GM21515 (cell line): Measurements from ENCODE around the gene SPATS2.
"Not testable (repeated sequence)": the region's sequence is repeated elsewhere in the genome, so short reads cannot be mapped to it uniquely, and the experiment has no call there.

ENCODE experiments used
- ATAC-seq: cut with Tn5 transposase; IDR thresholded peaks from one replicate; pipeline ENCODE4 v1.9.1; 2021; ENCODE audit not compliant: unreplicated experiment

Gene SPATS2

GRCh38 chr12:49403971-49404450 is 36.7 kb downstream of the SPATS2 start:
- no peak for ATAC-seq

DNA sequence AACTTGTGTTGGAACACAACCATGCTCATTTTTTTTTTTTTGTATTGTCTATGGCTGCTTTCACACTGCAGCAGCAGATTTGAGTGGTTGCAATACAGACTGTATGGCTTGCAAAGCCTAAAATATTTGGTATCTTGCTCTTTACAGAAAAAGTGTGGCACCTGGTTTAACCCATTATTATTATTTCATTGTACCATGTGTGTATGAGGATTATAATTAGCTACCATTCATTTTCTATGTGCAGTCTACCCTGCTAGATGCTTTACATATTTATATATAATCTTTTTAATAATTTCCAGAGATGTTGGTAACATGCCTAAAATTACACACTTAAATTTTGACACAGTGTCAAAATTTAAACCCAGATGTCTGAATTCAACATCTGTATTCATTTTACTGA is 37.7 kb downstream of the SPATS2 start:
- no peak for ATAC-seq

DNA sequence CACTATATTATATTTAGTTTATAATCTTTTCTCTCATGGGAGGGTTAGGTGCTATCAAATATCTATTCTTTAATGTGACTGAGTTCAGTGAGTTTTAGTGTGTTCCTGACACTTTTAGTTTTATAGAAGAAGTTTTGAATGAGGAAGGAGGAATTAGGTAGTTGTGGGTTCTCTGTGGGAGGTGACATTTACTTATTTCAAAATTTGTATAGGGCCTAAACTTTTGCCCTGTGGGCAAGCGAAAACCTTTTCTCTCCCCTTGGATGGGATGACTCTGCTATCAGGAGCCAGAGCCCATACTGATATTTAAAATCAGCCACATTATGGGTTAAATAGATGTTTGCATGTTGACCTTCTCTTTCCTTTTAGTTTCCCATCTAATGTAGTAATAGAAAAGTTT is 43.6 kb downstream of the SPATS2 start:
- no peak for ATAC-seq

- ATAC-seq = no peak
These were observed 45.7 kb downstream of the SPATS2 start for GRCh38 chr12:49413010-49413409.

DNA sequence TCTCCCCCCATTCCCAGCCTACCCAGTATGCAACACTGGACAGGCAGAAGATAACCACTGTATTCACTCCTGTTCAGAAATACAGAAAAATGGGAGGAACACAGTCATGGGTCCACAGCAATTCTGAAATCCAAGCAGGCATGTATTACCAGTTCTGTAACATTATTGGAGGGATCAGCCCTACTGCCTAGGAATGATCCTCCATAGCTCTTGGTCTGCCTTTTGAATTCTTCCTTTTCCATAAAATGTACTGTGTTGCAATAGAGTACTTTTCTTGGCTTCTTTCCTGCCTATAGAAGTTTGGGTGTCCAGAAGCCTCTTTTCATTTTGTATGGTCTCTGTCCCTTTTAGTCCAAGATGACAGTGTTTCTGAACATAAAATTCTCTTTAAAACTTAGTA is 46.5 kb downstream of the SPATS2 start:
- no peak for ATAC-seq

DNA sequence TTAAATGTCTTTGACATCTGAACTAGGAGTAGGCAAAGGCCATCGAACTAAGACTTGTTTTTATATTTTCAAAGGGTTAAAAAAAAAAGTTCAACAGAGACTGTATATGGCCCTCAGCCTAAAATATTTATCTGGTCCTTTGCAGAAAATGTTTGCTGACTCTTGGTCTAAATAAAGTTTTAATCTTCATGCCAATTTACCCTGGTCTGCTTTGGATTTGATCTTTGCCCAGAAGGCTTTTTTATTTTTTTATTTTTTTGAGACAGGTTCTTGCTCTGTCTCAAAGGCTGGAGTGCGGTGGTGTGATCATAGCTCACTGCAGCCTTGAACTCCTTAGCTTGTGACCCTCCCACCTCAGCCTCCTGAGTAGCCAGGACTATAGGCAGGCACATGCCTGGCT is 47.1 kb downstream of the SPATS2 start:
- ATAC-seq = no peak

- no peak for ATAC-seq
These were observed 48.3 kb downstream of the SPATS2 start for GRCh38 chr12:49415521-49415970.

DNA sequence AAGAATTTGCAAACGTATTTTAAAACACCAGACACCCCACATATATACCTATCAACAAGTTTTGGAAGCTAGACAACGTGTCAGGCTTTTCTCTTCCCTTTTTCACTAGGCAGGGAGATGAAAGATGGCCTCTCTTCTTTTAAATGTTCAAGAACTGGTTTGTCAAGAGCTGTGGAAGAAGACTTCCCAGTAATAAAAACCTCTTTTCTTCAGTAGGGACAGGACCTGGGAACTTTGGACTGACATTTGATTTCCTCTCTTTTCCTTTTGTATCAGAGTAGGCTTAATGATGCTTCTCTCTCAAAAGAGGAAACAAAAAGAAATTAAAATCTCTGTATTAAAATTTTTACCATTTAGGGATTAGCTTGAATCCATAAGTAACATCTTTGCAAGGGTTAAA is 49.6 kb downstream of the SPATS2 start:
- ATAC-seq = no peak

GRCh38 chr12:49417558-49417957 is 50.3 kb downstream of the SPATS2 start:
- no peak for ATAC-seq

DNA sequence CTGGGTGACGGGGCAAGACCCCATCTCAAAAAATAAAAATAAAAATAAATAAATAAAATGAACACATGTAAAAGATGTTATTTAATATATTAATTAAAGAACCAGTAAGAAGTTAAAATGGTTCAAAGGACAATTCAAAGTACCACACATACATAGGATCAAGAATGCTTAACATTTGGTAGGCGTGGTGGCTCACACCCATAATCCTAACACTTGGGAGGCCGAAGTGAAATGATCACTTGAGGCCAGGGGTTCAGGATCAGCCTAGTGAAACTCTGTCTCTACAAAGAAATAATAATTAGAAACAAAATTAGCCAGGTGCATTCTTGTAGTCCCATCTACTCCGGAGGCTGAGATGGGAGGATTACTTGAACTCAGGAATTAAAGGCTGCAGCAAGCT is 53.3 kb downstream of the SPATS2 start:
- ATAC-seq = no peak

GRCh38 chr12:49422114-49422513 is 54.9 kb downstream of the SPATS2 start:
- no peak for ATAC-seq

DNA sequence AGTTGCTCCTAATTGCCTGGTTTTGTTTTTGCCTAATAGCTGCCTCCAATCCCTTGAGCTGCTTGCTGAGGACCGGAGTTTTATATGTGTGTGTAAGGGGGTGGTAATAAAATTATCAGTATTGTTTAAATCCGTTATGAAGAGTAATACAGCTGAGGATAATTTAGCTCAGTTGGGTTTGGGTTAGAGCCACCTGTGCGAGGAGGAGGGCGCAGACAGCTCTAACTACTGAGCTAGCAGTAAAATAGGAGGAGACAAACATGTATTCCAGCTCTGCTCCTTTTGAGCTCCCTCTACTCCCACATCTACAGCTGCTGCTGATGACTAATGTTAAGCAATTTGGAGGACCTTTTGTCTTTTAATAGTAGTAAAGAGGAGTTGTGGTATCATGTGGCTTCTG is 61.5 kb downstream of the SPATS2 start:
- ATAC-seq = no peak

- no peak for ATAC-seq
These were observed 65.4 kb downstream of the SPATS2 start for GRCh38 chr12:49432616-49433015.

- ATAC-seq = not testable (repeated sequence)
These were observed 69.5 kb downstream of the SPATS2 start for GRCh38 chr12:49436799-49437198.

- ATAC-seq = no peak
These were observed 71.8 kb downstream of the SPATS2 start for GRCh38 chr12:49439042-49439441.

DNA sequence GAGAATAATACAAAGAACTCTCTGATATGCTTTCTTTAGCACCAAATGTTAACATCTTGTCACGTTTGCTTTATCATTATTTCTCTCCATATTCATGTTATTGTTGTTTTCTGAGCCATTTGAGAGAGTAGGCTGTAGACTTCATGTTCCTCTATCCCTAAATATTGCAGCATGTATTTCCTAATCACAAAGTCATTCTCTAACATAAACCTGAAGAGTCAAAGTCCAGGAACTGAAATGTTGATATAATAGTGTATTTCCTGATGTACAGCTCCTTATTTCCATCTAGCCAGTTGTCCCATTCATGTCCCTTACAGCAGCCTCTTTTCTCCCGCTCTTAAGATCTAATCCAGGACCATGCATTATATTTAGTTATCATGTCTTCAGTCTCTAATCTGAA is 72.8 kb downstream of the SPATS2 start:
- no peak for ATAC-seq

DNA sequence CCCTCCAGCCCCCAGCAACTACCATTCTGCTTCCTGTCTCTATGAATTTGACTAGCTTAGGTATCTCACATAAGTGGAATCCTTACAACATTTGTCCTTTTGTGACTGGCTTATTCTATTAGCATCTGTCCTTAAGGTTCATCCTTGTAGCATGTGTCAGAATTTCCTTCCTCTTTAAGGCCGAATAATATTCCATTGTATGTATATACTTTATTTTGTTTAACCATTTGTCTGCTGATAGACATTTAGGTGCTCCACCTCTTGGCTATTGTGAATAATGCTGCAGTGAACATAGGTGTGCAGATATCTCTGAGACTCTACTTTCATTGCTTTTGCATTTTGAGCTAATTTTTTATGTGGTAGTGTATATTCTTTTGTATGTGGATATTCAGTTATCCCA is 75.7 kb downstream of the SPATS2 start:
- no peak for ATAC-seq

DNA sequence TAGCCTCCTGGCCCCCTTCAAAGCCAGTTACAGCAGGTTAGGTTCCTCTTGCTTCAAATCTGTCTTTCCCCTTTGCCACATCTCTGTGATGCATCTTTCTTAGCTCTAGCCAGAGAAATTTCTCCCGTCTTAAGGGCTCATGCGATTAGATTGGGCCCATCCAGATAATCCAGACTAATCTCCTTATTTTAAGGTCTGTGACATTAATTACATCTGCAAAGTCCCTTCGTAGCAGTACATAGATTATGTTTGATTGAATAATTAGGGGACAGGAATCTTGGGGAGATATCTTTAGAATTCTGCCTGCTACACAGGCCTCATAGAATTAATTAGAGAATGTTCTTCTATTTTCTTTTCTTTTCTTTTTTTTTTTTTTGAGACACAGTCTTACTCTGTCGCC is 79.3 kb downstream of the SPATS2 start:
- ATAC-seq = no peak

DNA sequence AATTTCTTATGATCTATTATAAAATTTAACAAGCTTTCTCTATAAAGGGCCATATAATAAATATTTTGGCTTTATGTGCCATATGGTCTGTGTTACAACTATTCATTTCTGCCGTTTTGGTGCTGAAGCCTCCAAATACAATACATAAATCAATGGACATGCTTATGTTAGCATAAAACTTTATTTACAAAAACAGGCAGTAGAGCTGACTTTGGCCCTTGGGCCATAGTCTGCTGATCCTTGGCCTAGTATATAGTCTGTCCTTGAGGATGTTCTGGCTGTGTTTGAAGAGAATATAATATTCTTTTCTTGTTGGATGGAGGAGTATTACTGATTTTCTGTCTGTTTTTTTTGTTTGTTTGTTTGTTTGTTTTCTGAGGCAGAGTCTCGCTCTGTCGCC is 81.6 kb downstream of the SPATS2 start:
- ATAC-seq = no peak

- ATAC-seq = peak; percentile 87
These were observed 84.4 kb downstream of the SPATS2 start for GRCh38 chr12:49451468-49452259.

DNA sequence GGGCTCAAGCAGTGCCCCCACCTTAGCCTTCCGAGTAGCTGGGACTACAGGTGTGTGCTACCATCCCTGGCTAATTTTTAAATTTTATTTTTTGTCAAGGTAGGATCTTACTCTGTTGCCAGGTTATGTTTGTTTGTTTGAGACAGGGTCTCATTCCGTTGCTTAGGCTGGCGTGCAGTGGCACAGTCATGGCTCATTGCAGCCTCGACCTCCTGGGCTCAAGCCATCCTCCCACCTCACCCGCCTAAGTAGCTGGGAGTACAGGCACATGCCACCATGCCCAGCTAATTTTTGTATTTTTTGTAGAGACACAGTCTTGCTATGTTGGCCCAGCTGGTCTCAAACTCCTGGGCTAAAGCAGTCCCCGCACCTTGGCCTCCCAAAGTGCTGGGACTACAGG is 88.2 kb downstream of the SPATS2 start:
- ATAC-seq = no peak

GRCh38 chr12:49456131-49456679 is 88.9 kb downstream of the SPATS2 start:
- no peak for ATAC-seq

DNA sequence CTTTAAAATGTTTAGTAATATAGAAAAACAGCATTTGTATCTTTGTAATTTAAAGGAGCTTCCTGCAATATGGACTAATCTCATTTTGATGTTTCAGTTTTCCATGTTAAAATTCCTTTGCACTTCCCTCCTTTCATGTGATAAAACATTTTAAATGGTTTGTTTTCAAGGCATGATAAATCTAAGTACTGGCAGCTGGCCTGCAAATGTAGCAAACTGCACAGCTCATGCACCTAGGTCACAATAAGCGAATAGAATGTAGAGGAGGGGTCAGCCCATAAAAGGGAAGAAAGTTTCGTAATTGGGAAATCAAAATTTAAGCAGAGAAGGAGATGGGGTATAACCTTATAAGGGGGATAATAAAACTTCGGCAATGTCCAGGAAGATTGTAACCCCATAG is 91.6 kb downstream of the SPATS2 start:
- no peak for ATAC-seq
